SJSA1 (cell line): ENCODE data around the gene PTER. TPM values are rescaled to one million over a fixed set of nuclear protein-coding genes. Genes with fewer than 3 reads are reported as not detected.

ENCODE experiments used
- DNase-seq, 2 experiments: peaks; one replicate each; pipeline ENCODE4 v3.0.0-alpha.2; 2015 to 2020; ENCODE audit warnings: low spot score in 2 of 2, low read depth in 1 of 2
- H3K27ac ChIP-seq: fragments of 250-450 bp; sonication (Bioruptor Pico); 2 replicates; pipeline ENCODE4 v1.5.1; 2020; ENCODE audit warnings: mild to moderate bottlenecking, moderate library complexity
- H3K27me3 ChIP-seq: fragments of 250-450 bp; sonication (Bioruptor Pico); replicated peaks from 2 replicates; pipeline ENCODE4 v1.5.1; 2020; ENCODE audit warnings: mild to moderate bottlenecking, moderate library complexity
- H3K36me3 ChIP-seq: fragments of 250-450 bp; sonication (Bioruptor Pico); 2 replicates; pipeline ENCODE4 v1.5.1; 2020; ENCODE audit warnings: mild to moderate bottlenecking
- H3K4me1 ChIP-seq: fragments of 250-450 bp; sonication (Bioruptor Pico); replicated peaks from 2 replicates; pipeline ENCODE4 v1.6.1; 2021; ENCODE audit warnings: mild to moderate bottlenecking
- H3K4me3 ChIP-seq: fragments of 250-450 bp; sonication (Bioruptor Pico); 2 replicates; pipeline ENCODE4 v1.5.1; 2020; ENCODE audit warnings: mild to moderate bottlenecking
- H3K9me3 ChIP-seq: fragments of 250-450 bp; sonication (Bioruptor Pico); replicated peaks from 2 replicates; pipeline ENCODE4 v1.5.1; 2020; ENCODE audit warnings: mild to moderate bottlenecking
- total RNA-seq: library from RNA; depleted of rRNA; stranded (reverse); fragments of >200 nt; shearing (Covaris generic); gene quantifications from 2 replicates; pipeline ENCODE4 v1.2.3, GENCODE V29; 2014

PTER gene
- total RNA-seq, 1 experiment from 2014 or later = 26.0 TPM

GRCh38 chr10:16490511-16490910 is 53.7 kb downstream of the PTER start:
- Histone ChIP-seq H3K4me1 (no peaks in the 10 kb centered on the region), H3K9me3 (no peaks in the 10 kb centered on the region), H3K4me3 (no peak overlapping the region), H3K27ac (no peak overlapping the region), H3K36me3 (peaks cover 5% of the 10 kb centered on the region; the same call in 1 of the 2 replicates), H3K27me3 (no peaks in the 10 kb centered on the region)
- DNase-seq = no peak

- Histone ChIP-seq H3K36me3 (no peaks in the 10 kb centered on the region), H3K27me3 (no peaks in the 10 kb centered on the region), H3K9me3 (no peaks in the 10 kb centered on the region), H3K27ac (no peak overlapping the region), H3K4me3 (no peak overlapping the region), H3K4me1 (no peaks in the 10 kb centered on the region)
- no peak for DNase-seq
Observed at GRCh38 chr10:16491933-16492332, 55.1 kb downstream of the PTER start.

- H3K4me3 ChIP-seq = no peak overlapping the region
- no peaks in the 10 kb centered on the region for H3K36me3 ChIP-seq
- no peak overlapping the region for H3K27ac ChIP-seq
- no peaks in the 10 kb centered on the region for H3K9me3 ChIP-seq
- no peaks in the 10 kb centered on the region for H3K4me1 ChIP-seq
- H3K27me3 ChIP-seq = no peaks in the 10 kb centered on the region; the same call in 1 of the 2 replicates
- no peak for DNase-seq
Observed at GRCh38 chr10:16493884-16494536, 57.2 kb downstream of the PTER start.

- no peak overlapping the region for H3K4me3 ChIP-seq
- H3K27ac ChIP-seq = no peak overlapping the region
- no peaks in the 10 kb centered on the region for H3K36me3 ChIP-seq
- no peaks in the 10 kb centered on the region for H3K4me1 ChIP-seq
- H3K9me3 ChIP-seq = no peaks in the 10 kb centered on the region
- no peaks in the 10 kb centered on the region; the same call in 1 of the 2 replicates for H3K27me3 ChIP-seq
- no peak for DNase-seq
Observed at GRCh38 chr10:16497911-16498310, 61.1 kb downstream of the PTER start.

GRCh38 chr10:16505161-16505560 is 68.4 kb downstream of the PTER start:
- H3K4me1 ChIP-seq = 0 out of 2 replicates have a peak, but pooled peaks cover 6% of the 10 kb centered on the region
- no peak overlapping the region for H3K27ac ChIP-seq
- DNase-seq = no peak
- H3K27me3 ChIP-seq = no peaks in the 10 kb centered on the region
- peaks cover 6% of the 10 kb centered on the region; the same call in 1 of the 2 replicates for H3K36me3 ChIP-seq
- H3K9me3 ChIP-seq = no peaks in the 10 kb centered on the region
- H3K4me3 ChIP-seq = no peak overlapping the region

- Histone ChIP-seq H3K9me3 (no peaks in the 10 kb centered on the region), H3K27ac (no peak overlapping the region), H3K36me3 (peaks cover 9% of the 10 kb centered on the region), H3K4me1 (0 out of 2 replicates have a peak, but pooled peaks cover 6% of the 10 kb centered on the region), H3K4me3 (no peak overlapping the region), H3K27me3 (no peaks in the 10 kb centered on the region)
- peak in 1 of 2 experiments; percentile 33 for DNase-seq
Observed at GRCh38 chr10:16509996-16510395, 73.2 kb downstream of the PTER start.

- Histone ChIP-seq H3K27me3 (no peaks in the 10 kb centered on the region), H3K9me3 (no peaks in the 10 kb centered on the region), H3K36me3 (peaks cover 5% of the 10 kb centered on the region; the same call in 1 of the 2 replicates), H3K27ac (no peak overlapping the region), H3K4me3 (no peak overlapping the region), H3K4me1 (0 out of 2 replicates have a peak, but pooled peaks cover 6% of the 10 kb centered on the region)
- no peak for DNase-seq
Observed at GRCh38 chr10:16510843-16511242, 74.0 kb downstream of the PTER start.

- H3K27me3 ChIP-seq = peaks cover 32% of the 10 kb centered on the region
- DNase-seq = no peak
- H3K27ac ChIP-seq = no peak overlapping the region
- H3K4me3 ChIP-seq = no peak overlapping the region
- H3K36me3 ChIP-seq = no peaks in the 10 kb centered on the region
- peaks cover 11% of the 10 kb centered on the region for H3K4me1 ChIP-seq
- no peaks in the 10 kb centered on the region for H3K9me3 ChIP-seq
Observed at GRCh38 chr10:16518822-16519221, 82.0 kb downstream of the PTER start.

- DNase-seq = no peak
Observed at GRCh38 chr10:16519250-16519907, 82.6 kb downstream of the PTER start.

GRCh38 chr10:16519908-16520861 is 83.4 kb downstream of the PTER start:
- no peak overlapping the region for H3K4me3 ChIP-seq
- no peak for DNase-seq
- peaks cover 11% of the 10 kb centered on the region for H3K4me1 ChIP-seq
- no peaks in the 10 kb centered on the region for H3K9me3 ChIP-seq
- no peak overlapping the region for H3K27ac ChIP-seq
- no peaks in the 10 kb centered on the region for H3K36me3 ChIP-seq
- H3K27me3 ChIP-seq = peaks cover 38% of the 10 kb centered on the region

More at GRCh38 chr10:16519250-16519907, 82.6 kb downstream of the PTER start:
- H3K4me1 ChIP-seq = peaks cover 11% of the 10 kb centered on the region
- H3K9me3 ChIP-seq = no peaks in the 10 kb centered on the region
- H3K27me3 ChIP-seq = peaks cover 37% of the 10 kb centered on the region
- H3K27ac ChIP-seq = no peak overlapping the region
- H3K36me3 ChIP-seq = no peaks in the 10 kb centered on the region
- H3K4me3 ChIP-seq = no peak overlapping the region

- no peak overlapping the region for H3K27ac ChIP-seq
- DNase-seq = peak in 1 of 2 experiments; percentile 42
- peak overlapping the region; percentile 19 for H3K4me3 ChIP-seq
- peaks cover 40% of the 10 kb centered on the region for H3K27me3 ChIP-seq
- no peaks in the 10 kb centered on the region for H3K36me3 ChIP-seq
- H3K9me3 ChIP-seq = no peaks in the 10 kb centered on the region
- peaks cover 11% of the 10 kb centered on the region for H3K4me1 ChIP-seq
Observed at GRCh38 chr10:16520900-16521299, 84.1 kb downstream of the PTER start.

GRCh38 chr10:16521311-16522016 is 84.7 kb downstream of the PTER start, which contains the start of gene C1QL3:
C1QL3 (minus strand) TSS chr10:16521879; CDS start chr10:16521065, 814 bp downstream.
- Histone ChIP-seq H3K4me3 (peak within 1 kb of the TSS; percentile 19), H3K9me3 (no peaks in the 10 kb centered on the region), H3K27me3 (peaks cover 42% of the 10 kb centered on the region), H3K4me1 (peaks cover 11% of the 10 kb centered on the region), H3K27ac (no peak within 1 kb of the TSS), H3K36me3 (no peaks in the 10 kb centered on the region)
- DNase-seq = no peak

GRCh38 chr10:16527452-16527851 is 90.6 kb downstream of the PTER start:
- H3K9me3 ChIP-seq = no peaks in the 10 kb centered on the region; the same call in 1 of the 2 replicates
- DNase-seq = no peak
- peaks cover 30% of the 10 kb centered on the region for H3K27me3 ChIP-seq
- no peak overlapping the region for H3K27ac ChIP-seq
- H3K4me3 ChIP-seq = no peak overlapping the region
- no peaks in the 10 kb centered on the region for H3K36me3 ChIP-seq
- H3K4me1 ChIP-seq = no peaks in the 10 kb centered on the region
